Measurements from ENCODE around the gene SLC13A4. TPM values are rescaled to one million over a fixed set of nuclear protein-coding genes. Genes with fewer than 3 reads are reported as not detected.

SLC13A4 gene
- total and polyA plus RNA-seq, 4 donors, result 0.17 to 1.3 (median 0.19) TPM

GRCh38 chr7:135757719-135758411, 29.9 kb upstream of the SLC13A4 start:
- ATAC-seq (ENCODE audit: insufficient read depth, low FRiP score) (no peak), DNase-seq (peak in 1 of 3 donors; percentile 13)
- no peaks in the 10 kb centered on the region for H3K36me3 ChIP-seq (ENCODE audit: control insufficient read depth in 4 of 4, insufficient read depth in 4 of 4, low read length in 4 of 4)
- no peaks in the 10 kb centered on the region for H3K27me3 ChIP-seq (ENCODE audit: control insufficient read depth in 3 of 3, insufficient read depth in 3 of 3, low read length in 2 of 3)
- 34 to 51% methylated on average over 8 of the region's 8 CpGs for WGBS, 2 donors
- peaks cover 0 to 6% (median 0%) of the 10 kb centered on the region in 5 donors for H3K4me1 ChIP-seq (ENCODE audit: control insufficient read depth in 5 of 5, insufficient read depth in 5 of 5, low read length in 5 of 5)
- H3K4me3 ChIP-seq, result no peak overlapping the region
- peak overlapping the region in 1 of 2 donors; percentile 67 for H3K27ac ChIP-seq (ENCODE audit: low read depth in 1 of 2, low read length in 1 of 2)
- H3K9me3 ChIP-seq (ENCODE audit: control insufficient read depth in 4 of 4, insufficient read depth in 3 of 4, low read length in 3 of 4), result peaks cover 0 to 3% (median 0%) of the 10 kb centered on the region in 4 donors
- no peak overlapping the region for H3K9ac ChIP-seq (ENCODE audit: insufficient read depth in 1 of 2, low read length in 2 of 2)
- TF ChIP-seq CTCF (IDR thresholded peaks at IDR 0.05; ENCODE audit: control extremely low read depth, extremely low read depth), result no peak

- Histone ChIP-seq H3K27ac (ENCODE audit: low read depth in 1 of 2, low read length in 1 of 2) (no peak overlapping the region), H3K9ac (ENCODE audit: insufficient read depth in 1 of 2, low read length in 2 of 2) (no peak overlapping the region), H3K36me3 (ENCODE audit: control insufficient read depth in 4 of 4, insufficient read depth in 4 of 4, low read length in 4 of 4) (no peaks in the 10 kb centered on the region), H3K4me3 (no peak overlapping the region), H3K4me1 (ENCODE audit: control insufficient read depth in 5 of 5, insufficient read depth in 5 of 5, low read length in 5 of 5) (peaks cover 0 to 6% (median 0%) of the 10 kb centered on the region in 5 donors), H3K9me3 (ENCODE audit: control insufficient read depth in 4 of 4, insufficient read depth in 3 of 4, low read length in 3 of 4) (peaks cover 0 to 3% (median 0%) of the 10 kb centered on the region in 4 donors), H3K27me3 (ENCODE audit: control insufficient read depth in 3 of 3, insufficient read depth in 3 of 3, low read length in 2 of 3) (no peaks in the 10 kb centered on the region)
- WGBS, 2 donors, result 33 to 54% methylated on average over 5 of the region's 5 CpGs
- DNase-seq (no peak), ATAC-seq (ENCODE audit: insufficient read depth, low FRiP score) (no peak)
- no peak for TF ChIP-seq CTCF (IDR thresholded peaks at IDR 0.05; ENCODE audit: control extremely low read depth, extremely low read depth)
These were observed 28.2 kb upstream of the SLC13A4 start for GRCh38 chr7:135756191-135756590.

DNA sequence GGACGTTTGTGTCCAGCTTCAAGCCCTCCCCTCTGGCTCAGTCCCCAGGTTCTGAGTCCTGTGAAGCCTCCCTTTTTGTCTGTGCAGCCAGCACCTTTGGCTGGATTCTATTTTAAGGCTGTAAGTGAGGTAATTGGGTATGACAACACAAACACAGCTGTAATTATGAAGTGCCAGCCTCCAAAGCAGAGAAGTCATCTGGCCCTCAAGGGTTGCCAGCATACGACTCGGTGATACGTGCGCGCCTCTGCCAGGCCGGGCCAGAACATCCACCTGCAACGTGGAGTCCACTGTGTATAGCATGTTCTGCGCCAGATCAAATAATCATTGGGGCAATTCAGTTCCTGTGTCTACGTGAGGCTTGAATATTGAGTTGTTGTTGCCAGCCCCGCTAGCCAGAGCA, 27.4 kb upstream of the SLC13A4 start:
- no peak for TF ChIP-seq CTCF (IDR thresholded peaks at IDR 0.05; ENCODE audit: control extremely low read depth, extremely low read depth)
- 88 to 93% methylated on average over 11 of the region's 11 CpGs for WGBS, 2 donors
- no peak overlapping the region for H3K9ac ChIP-seq (ENCODE audit: insufficient read depth in 1 of 2, low read length in 2 of 2)
- no peak overlapping the region for H3K4me3 ChIP-seq
- no peaks in the 10 kb centered on the region for H3K27me3 ChIP-seq (ENCODE audit: control insufficient read depth in 3 of 3, insufficient read depth in 3 of 3, low read length in 2 of 3)
- no peak for DNase-seq
- ATAC-seq (ENCODE audit: insufficient read depth, low FRiP score), result no peak
- H3K27ac ChIP-seq (ENCODE audit: low read depth in 1 of 2, low read length in 1 of 2), result peak overlapping the region in 1 of 2 donors; percentile 31
- peaks cover 0 to 6% (median 0%) of the 10 kb centered on the region in 5 donors for H3K4me1 ChIP-seq (ENCODE audit: control insufficient read depth in 5 of 5, insufficient read depth in 5 of 5, low read length in 5 of 5)
- H3K36me3 ChIP-seq (ENCODE audit: control insufficient read depth in 4 of 4, insufficient read depth in 4 of 4, low read length in 4 of 4), result no peaks in the 10 kb centered on the region
- peaks cover 0 to 4% (median 0%) of the 10 kb centered on the region in 4 donors for H3K9me3 ChIP-seq (ENCODE audit: control insufficient read depth in 4 of 4, insufficient read depth in 3 of 4, low read length in 3 of 4)
